Fibroblast of gingiva (primary cell): ENCODE data around the gene KRTAP10-11.

Experiments
- DNase-seq: peaks from one replicate; pipeline ENCODE4 v3.0.0-alpha.2; 2011; ENCODE audit warnings: low read depth

Gene KRTAP10-11

GRCh38 chr21:44696572-44696971 lies 50.4 kb downstream of the KRTAP10-11 start:
- DNase-seq: no peak
